GM19238 (cell line): Measurements from ENCODE around the gene EARS2.
"Not testable (repeated sequence)": the region's sequence is repeated elsewhere in the genome, so short reads cannot be mapped to it uniquely, and the experiment has no call there.

Experiments
- DNase-seq: peaks from one replicate; pipeline ENCODE4 v3.0.0; 2011; ENCODE audit warnings: low spot score; ENCODE audit not compliant: insufficient read length

EARS2 gene

GRCh38 chr16:23483492-23483891, 73.7 kb downstream of the EARS2 start:
- DNase-seq = not testable (repeated sequence)

GRCh38 chr16:23482778-23483177, 74.4 kb downstream of the EARS2 start:
- DNase-seq = no peak

- DNase-seq = no peak
These were observed 76.9 kb downstream of the EARS2 start for GRCh38 chr16:23480257-23480656.

- no peak for DNase-seq
These were observed 78.0 kb downstream of the EARS2 start for GRCh38 chr16:23479138-23479537.

GRCh38 chr16:23478566-23478965, 78.6 kb downstream of the EARS2 start:
- no peak for DNase-seq

GRCh38 chr16:23476289-23476688, 80.9 kb downstream of the EARS2 start:
- DNase-seq = no peak
